ENCODE data around the gene BMP3.
"Not testable (repeated sequence)": the region's sequence is repeated elsewhere in the genome, so short reads cannot be mapped to it uniquely, and the experiment has no call there.

Gene BMP3

GRCh38 chr4:81030061-81030980, at the start of gene BMP3:
Gene BMP3 (plus strand): TSS chr4:81030708. CDS start chr4:81031285, 577 bp downstream.
- H3K4me1 Mint-ChIP-seq, result peaks cover 19% of the 10 kb centered on the region

GRCh38 chr4:80986011-80986410, 44.5 kb upstream of the BMP3 start:
- Mint-ChIP-seq H3K27ac (no peak overlapping the region), H3K36me3 (no peaks in the 10 kb centered on the region), H3K9me3 (no peaks in the 10 kb centered on the region), H3K4me3 (no peak overlapping the region), H3K27me3 (peaks cover 2% of the 10 kb centered on the region), H3K4me1 (peaks cover 4% of the 10 kb centered on the region)
- no peak for DNase-seq (ENCODE audit: low spot score in 2 of 2)
- ATAC-seq (ENCODE audit: low read depth), result no peak

More at GRCh38 chr4:81030061-81030980, at the start of gene BMP3:
- ATAC-seq (ENCODE audit: low read depth) (peak; percentile 49), DNase-seq (ENCODE audit: low spot score in 2 of 2) (peak in 1 of 2 donors; percentile 20)
- no peaks in the 10 kb centered on the region for H3K9me3 Mint-ChIP-seq
- no peaks in the 10 kb centered on the region for H3K36me3 Mint-ChIP-seq
- H3K4me3 Mint-ChIP-seq, result peak within 1 kb of the TSS; percentile 85
- H3K27ac Mint-ChIP-seq, result peak within 1 kb of the TSS; percentile 14
- H3K27me3 Mint-ChIP-seq, result peaks cover 26% of the 10 kb centered on the region

GRCh38 chr4:80989921-80990544, 40.5 kb upstream of the BMP3 start:
- no peaks in the 10 kb centered on the region for H3K27me3 Mint-ChIP-seq
- peak; percentile 16 to 44 for DNase-seq (ENCODE audit: low spot score in 2 of 2)
- H3K36me3 Mint-ChIP-seq, result no peaks in the 10 kb centered on the region

GRCh38 chr4:80990851-80991250, 39.7 kb upstream of the BMP3 start:
- Mint-ChIP-seq H3K27me3 (no peaks in the 10 kb centered on the region), H3K4me1 (peaks cover 5% of the 10 kb centered on the region), H3K36me3 (no peaks in the 10 kb centered on the region), H3K27ac (no peak overlapping the region), H3K4me3 (no peak overlapping the region), H3K9me3 (no peaks in the 10 kb centered on the region)
- ATAC-seq (ENCODE audit: low read depth), result no peak
- DNase-seq (ENCODE audit: low spot score in 2 of 2), result no peak

More at GRCh38 chr4:80989921-80990544, 40.5 kb upstream of the BMP3 start:
- Mint-ChIP-seq H3K9me3 (no peaks in the 10 kb centered on the region), H3K4me1 (peaks cover 5% of the 10 kb centered on the region), H3K4me3 (no peak overlapping the region), H3K27ac (no peak overlapping the region)
- ATAC-seq (ENCODE audit: low read depth), result peak; percentile 52

GRCh38 chr4:80999943-81000342, 30.6 kb upstream of the BMP3 start:
- DNase-seq (ENCODE audit: low spot score in 2 of 2) (no peak), ATAC-seq (ENCODE audit: low read depth) (no peak)
- peaks cover 3% of the 10 kb centered on the region for H3K27me3 Mint-ChIP-seq
- H3K4me3 Mint-ChIP-seq, result no peak overlapping the region
- no peak overlapping the region for H3K27ac Mint-ChIP-seq
- H3K4me1 Mint-ChIP-seq, result peaks cover 9% of the 10 kb centered on the region
- H3K36me3 Mint-ChIP-seq, result no peaks in the 10 kb centered on the region
- no peaks in the 10 kb centered on the region for H3K9me3 Mint-ChIP-seq

- ATAC-seq (ENCODE audit: low read depth), result peak; percentile 27
- Mint-ChIP-seq H3K4me3 (no peak overlapping the region), H3K36me3 (peaks cover 3% of the 10 kb centered on the region), H3K9me3 (peaks cover 3% of the 10 kb centered on the region), H3K27me3 (peaks cover 1% of the 10 kb centered on the region), H3K4me1 (peaks cover 9% of the 10 kb centered on the region), H3K27ac (no peak overlapping the region)
- DNase-seq (ENCODE audit: low spot score in 2 of 2), result no peak
These were observed 26.9 kb upstream of the BMP3 start for GRCh38 chr4:81003597-81004111.

GRCh38 chr4:81007417-81007816, 23.1 kb upstream of the BMP3 start:
- Mint-ChIP-seq H3K4me3 (no peak overlapping the region), H3K27me3 (peaks cover 4% of the 10 kb centered on the region), H3K9me3 (peaks cover 4% of the 10 kb centered on the region), H3K36me3 (peaks cover 3% of the 10 kb centered on the region), H3K4me1 (peaks cover 9% of the 10 kb centered on the region), H3K27ac (no peak overlapping the region)
- DNase-seq (ENCODE audit: low spot score in 2 of 2) (no peak), ATAC-seq (ENCODE audit: low read depth) (no peak)

- H3K9me3 Mint-ChIP-seq; H3K4me1 Mint-ChIP-seq; DNase-seq (ENCODE audit: low spot score in 2 of 2); H3K36me3 Mint-ChIP-seq; ATAC-seq (ENCODE audit: low read depth); H3K27me3 Mint-ChIP-seq; H3K27ac Mint-ChIP-seq; H3K4me3 Mint-ChIP-seq: not testable (repeated sequence)
These were observed 13.9 kb upstream of the BMP3 start for GRCh38 chr4:81016566-81016965.

- no peak for DNase-seq (ENCODE audit: low spot score in 2 of 2)
- Mint-ChIP-seq H3K27me3 (peaks cover 2% of the 10 kb centered on the region), H3K9me3 (no peaks in the 10 kb centered on the region), H3K4me3 (no peak overlapping the region), H3K4me1 (no peaks in the 10 kb centered on the region), H3K27ac (no peak overlapping the region), H3K36me3 (no peaks in the 10 kb centered on the region)
- ATAC-seq (ENCODE audit: low read depth), result no peak
These were observed 11.5 kb upstream of the BMP3 start for GRCh38 chr4:81019006-81019405.

- ATAC-seq (ENCODE audit: low read depth) (no peak), DNase-seq (ENCODE audit: low spot score in 2 of 2) (no peak)
- Mint-ChIP-seq H3K36me3 (no peaks in the 10 kb centered on the region), H3K9me3 (no peaks in the 10 kb centered on the region), H3K4me1 (no peaks in the 10 kb centered on the region), H3K4me3 (no peak overlapping the region), H3K27ac (no peak overlapping the region), H3K27me3 (peaks cover 7% of the 10 kb centered on the region)
These were observed 9.2 kb upstream of the BMP3 start for GRCh38 chr4:81021142-81021944.

GRCh38 chr4:81021981-81022380, 8.5 kb upstream of the BMP3 start:
- no peaks in the 10 kb centered on the region for H3K4me1 Mint-ChIP-seq
- ATAC-seq (ENCODE audit: low read depth), result no peak
- no peak overlapping the region for H3K27ac Mint-ChIP-seq

GRCh38 chr4:81023484-81023883, 7.0 kb upstream of the BMP3 start:
- no peaks in the 10 kb centered on the region for H3K36me3 Mint-ChIP-seq
- H3K4me1 Mint-ChIP-seq, result no peaks in the 10 kb centered on the region
- H3K27me3 Mint-ChIP-seq, result peaks cover 10% of the 10 kb centered on the region
- no peak overlapping the region for H3K4me3 Mint-ChIP-seq
- no peaks in the 10 kb centered on the region for H3K9me3 Mint-ChIP-seq
- ATAC-seq (ENCODE audit: low read depth) (no peak), DNase-seq (ENCODE audit: low spot score in 2 of 2) (no peak)
- no peak overlapping the region for H3K27ac Mint-ChIP-seq

More at GRCh38 chr4:81021981-81022380, 8.5 kb upstream of the BMP3 start:
- Mint-ChIP-seq H3K27me3 (peaks cover 7% of the 10 kb centered on the region), H3K9me3 (no peaks in the 10 kb centered on the region), H3K4me3 (no peak overlapping the region), H3K36me3 (no peaks in the 10 kb centered on the region)
- no peak for DNase-seq (ENCODE audit: low spot score in 2 of 2)

- Mint-ChIP-seq H3K36me3 (no peaks in the 10 kb centered on the region), H3K27ac (peak overlapping the region; percentile 14), H3K27me3 (peaks cover 25% of the 10 kb centered on the region), H3K4me3 (peak overlapping the region; percentile 85), H3K4me1 (peaks cover 19% of the 10 kb centered on the region), H3K9me3 (no peaks in the 10 kb centered on the region)
- ATAC-seq (ENCODE audit: low read depth) (peak; percentile 42), DNase-seq (ENCODE audit: low spot score in 2 of 2) (peak in 1 of 2 donors; percentile 27)
These were observed 678 bp downstream of the BMP3 start for GRCh38 chr4:81030981-81031791.

Data from memory B cell (primary cell).